Heart left ventricle (tissue), 13 donors: ENCODE data around the gene PLK1.

Experiments
- CTCF ChIP-seq, 12 donors: fragments of 200-600 bp; sonication (generic) in 4 of 12; IDR thresholded peaks; one replicate each; pipeline versions ENCODE4 v1.5.0 to v1.8.0; 2018 to 2022; ENCODE audit warnings: antibody characterized with exemption in 12 of 12, mild to moderate bottlenecking in 5 of 12
- POLR2A ChIP-seq, 2 donors: fragments of 450-650 bp; IDR thresholded peaks; one replicate each; pipeline ENCODE4 v1.6.1; 2017; ENCODE audit warnings: antibody characterized with exemption in 2 of 2, mild to moderate bottlenecking in 2 of 2, moderate library complexity in 2 of 2
- donor health status: ischemic (EF 13 %, LVEDD 7.1; RV severe dilation, severe dysfunction).
- donor health status: DM: no; HTN: yes; CAD: no.
- donor health status: DM: no; HTN: no; CAD: no.
- donor health status: ischemic (EF 25% LVEDD 6.9; RV normal size, moderate dysfunction).
- donor health status: ischemic (EF 25% LVEDD 5.7; RV mildly dilated, moderate dysfunction).
- donor health status: ischemic (EF 35%, LVEDD 5.7; RV mildly dilated, moderate dysfunction).
- donor health status: nonischemic (EF 11% LVEDD 7.7; RV severe dilation, severe dysfunction).
- donor health status: DM: yes; HTN: yes; CAD: no.
- donor health status: PGD.
- donor health status: ischemic (EF 29% LVEDD 5.4; RV normal size, mild dysfunction).
- donor health status: nonischemic (EF 23%, LVEDD 6.1; RV moderate dilation, normal function).

- TF ChIP-seq CTCF (IDR thresholded peaks at IDR 0.05) (no peak), POLR2A (IDR thresholded peaks at IDR 0.05) (no peak)
Measured at GRCh38 chr16:23690771-23691482, 12.2 kb downstream of the PLK1 start.
